Thyroid gland (tissue), 4 donors: ENCODE measurements around the gene TOR3A. TPM values are rescaled to one million over a fixed set of nuclear protein-coding genes. Genes with fewer than 3 reads are reported as not detected.

Experiments used
- DNase-seq, 2 donors: peaks; one replicate each; pipeline ENCODE4 v3.0.0-alpha.2; 2019
- H3K27ac ChIP-seq, 3 donors: fragments of 200-600 bp; sonication (generic); 1 replicate in 2 of 3; 2 replicates in 1 of 3; pipeline ENCODE4 v1.5.1; 2016 to 2019; ENCODE audit warnings: mild to moderate bottlenecking in 1 of 3, moderate library complexity in 1 of 3
- H3K27me3 ChIP-seq: fragments of 200-600 bp; sonication (generic); one replicate; pipeline ENCODE4 v1.5.1; 2019
- H3K36me3 ChIP-seq, 2 donors: fragments of 200-600 bp; sonication (generic); one replicate each; pipeline ENCODE4 v1.5.1; 2016 to 2019
- H3K4me1 ChIP-seq, 2 donors: fragments of 200-600 bp; sonication (generic); one replicate each; pipeline ENCODE4 v1.5.1; 2017 to 2019
- H3K4me3 ChIP-seq, 3 donors: fragments of 200-600 bp; sonication (generic); replicated peaks in 1 of 3; 1 replicate in 2 of 3; 2 replicates in 1 of 3; pipeline ENCODE4 v1.5.1; 2016; ENCODE audit warnings: mild to moderate bottlenecking in 1 of 3
- H3K9me3 ChIP-seq: fragments of 200-600 bp; sonication (generic); one replicate; pipeline ENCODE4 v1.5.1; 2017
- POLR2A ChIP-seq, 2 donors: fragments of 450-650 bp; IDR thresholded peaks; one replicate each; pipeline ENCODE4 v1.6.1; 2017; ENCODE audit warnings: antibody characterized with exemption in 2 of 2, mild to moderate bottlenecking in 2 of 2, moderate library complexity in 1 of 2
- WGBS, 2 donors: methylation state at CpG; one replicate each; pipeline ENCODE4 v1.1.5; 2017; 5-methylcytosine and 5-hydroxymethylcytosine counted together
- intact Hi-C: fragments of 100-400 bp; cut with DNase I; formaldehyde crosslinking; loops from one replicate; pipeline ENCODE4 v1.15.1; 2023
- total RNA-seq, 4 donors: library from RNA; depleted of rRNA; stranded (reverse); fragments of >200 nt; gene quantifications; one replicate each; pipeline ENCODE4 v1.2.3, GENCODE V29; 2016
- TF ChIP-seq, protein P1 (sequence below), 6 experiments: fragments of 200-600 bp in 3 of 6; fragments of 450-650 bp in 3 of 6; sonication (generic) in 3 of 6; IDR thresholded peaks; one replicate each; pipeline ENCODE4 v1.5.1; 2016 to 2019; ENCODE audit warnings: antibody characterized with exemption in 6 of 6, mild to moderate bottlenecking in 2 of 6, inconsistent platforms in 1 of 6, moderate library complexity in 1 of 6

TOR3A gene
- total RNA-seq, 4 donors from 2014 or later, result 30.0 to 57.4 (median 45.2) TPM

DNA sequence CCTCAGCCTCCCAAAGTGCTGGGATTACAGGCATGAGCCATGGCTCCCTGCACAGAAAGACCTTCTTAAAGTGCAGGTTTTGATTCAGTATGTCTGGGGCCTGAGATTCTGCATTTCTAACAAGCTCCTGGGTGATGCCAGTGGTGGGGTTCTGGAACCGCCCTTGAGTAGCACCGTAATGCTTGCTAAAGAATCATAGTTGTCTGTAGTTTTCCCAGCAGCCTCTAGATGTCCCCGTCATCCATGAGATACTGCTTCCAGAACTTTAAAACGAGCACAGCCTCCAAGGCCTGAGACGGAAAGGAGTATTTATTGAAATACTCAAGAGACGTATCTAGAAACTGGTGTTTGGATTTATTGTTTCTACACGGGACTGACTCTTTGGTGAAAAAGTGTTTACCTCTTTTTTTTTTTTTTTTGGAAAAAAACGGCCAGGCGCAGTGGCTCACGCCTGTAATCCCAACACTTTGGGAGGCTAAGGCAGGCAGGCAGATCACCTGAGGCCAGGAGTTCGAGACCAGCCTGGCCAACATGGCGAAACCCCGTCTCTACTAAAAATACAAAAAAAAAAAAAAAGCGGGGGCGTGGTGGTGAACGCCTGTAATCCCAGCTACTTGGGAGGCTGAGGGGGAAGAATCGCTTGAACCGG lies 2.6 kb upstream of the TOR3A start:
- no peaks in the 10 kb centered on the region for H3K27me3 ChIP-seq
- TF ChIP-seq, protein P1, sequence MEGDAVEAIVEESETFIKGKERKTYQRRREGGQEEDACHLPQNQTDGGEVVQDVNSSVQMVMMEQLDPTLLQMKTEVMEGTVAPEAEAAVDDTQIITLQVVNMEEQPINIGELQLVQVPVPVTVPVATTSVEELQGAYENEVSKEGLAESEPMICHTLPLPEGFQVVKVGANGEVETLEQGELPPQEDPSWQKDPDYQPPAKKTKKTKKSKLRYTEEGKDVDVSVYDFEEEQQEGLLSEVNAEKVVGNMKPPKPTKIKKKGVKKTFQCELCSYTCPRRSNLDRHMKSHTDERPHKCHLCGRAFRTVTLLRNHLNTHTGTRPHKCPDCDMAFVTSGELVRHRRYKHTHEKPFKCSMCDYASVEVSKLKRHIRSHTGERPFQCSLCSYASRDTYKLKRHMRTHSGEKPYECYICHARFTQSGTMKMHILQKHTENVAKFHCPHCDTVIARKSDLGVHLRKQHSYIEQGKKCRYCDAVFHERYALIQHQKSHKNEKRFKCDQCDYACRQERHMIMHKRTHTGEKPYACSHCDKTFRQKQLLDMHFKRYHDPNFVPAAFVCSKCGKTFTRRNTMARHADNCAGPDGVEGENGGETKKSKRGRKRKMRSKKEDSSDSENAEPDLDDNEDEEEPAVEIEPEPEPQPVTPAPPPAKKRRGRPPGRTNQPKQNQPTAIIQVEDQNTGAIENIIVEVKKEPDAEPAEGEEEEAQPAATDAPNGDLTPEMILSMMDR (IDR thresholded peaks at IDR 0.05), result peak; percentile 39 to 82 (median 76)
- TF ChIP-seq POLR2A (IDR thresholded peaks at IDR 0.05), result no peak
- WGBS, 2 donors, result 53% methylated on average over 18 of the region's 18 CpGs
- no peak overlapping the region for H3K27ac ChIP-seq
- intact Hi-C loops, result no loop called here
- no peaks in the 10 kb centered on the region for H3K9me3 ChIP-seq
- no peaks in the 10 kb centered on the region for H3K36me3 ChIP-seq
- no peak overlapping the region for H3K4me3 ChIP-seq
- H3K4me1 ChIP-seq, result peaks cover 13 to 15% of the 10 kb centered on the region in 2 donors
- DNase-seq, result peak; percentile 48 to 52

DNA sequence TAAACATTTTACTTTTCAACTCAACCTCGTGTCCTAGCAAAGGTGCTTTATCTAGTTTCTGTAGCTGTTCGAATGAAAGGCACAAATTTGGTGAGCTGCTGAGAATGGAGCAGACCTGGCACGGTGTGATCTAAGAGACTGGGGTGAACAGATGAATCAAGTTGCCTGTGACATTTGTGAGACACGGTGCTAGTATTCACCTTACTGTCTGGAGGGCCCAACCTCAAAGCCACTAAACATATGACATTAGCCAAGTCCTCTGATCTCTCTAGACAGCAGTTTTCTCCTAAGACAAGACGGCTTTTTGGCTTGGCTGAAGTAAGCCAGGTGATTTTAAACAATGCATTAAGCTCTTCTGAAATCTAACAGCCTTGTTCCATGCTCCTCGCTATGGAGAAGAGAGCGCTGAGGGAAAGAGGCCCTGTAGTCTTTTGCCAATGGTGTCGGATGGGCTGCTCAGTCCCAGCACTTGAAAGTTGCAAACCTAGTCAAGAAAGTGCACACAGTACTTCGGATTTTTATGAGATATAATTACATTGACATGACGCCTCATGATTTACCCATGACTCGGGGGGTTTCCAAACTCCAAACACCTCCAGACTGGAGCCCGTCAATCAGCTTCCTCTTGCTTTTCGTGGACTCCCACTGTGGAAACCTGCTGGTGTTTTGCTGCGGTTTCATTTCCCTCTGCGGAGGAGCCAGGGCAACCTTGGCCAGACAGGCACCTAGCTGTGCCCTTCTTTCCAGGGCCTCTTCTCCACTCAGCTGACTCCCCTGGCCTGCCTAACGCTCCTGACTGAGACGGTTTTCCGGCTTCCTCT lies 794 bp upstream of the TOR3A start:
- Histone ChIP-seq H3K36me3 (peaks cover 0 to 2% of the 10 kb centered on the region in 2 donors), H3K4me1 (peaks cover 13 to 15% of the 10 kb centered on the region in 2 donors), H3K9me3 (no peaks in the 10 kb centered on the region), H3K27me3 (no peaks in the 10 kb centered on the region), H3K27ac (peak overlapping the region; percentile 1 to 83 (median 80)), H3K4me3 (peak overlapping the region; percentile 6 to 99 (median 7))
- DNase-seq, result no peak
- TF ChIP-seq, protein P1 (IDR thresholded peaks at IDR 0.05), result no peak
- TF ChIP-seq POLR2A (IDR thresholded peaks at IDR 0.05), result no peak
- WGBS, 2 donors, result 45 to 54% methylated on average over 16 to 18 of the region's 18 CpGs
- intact Hi-C loops, result loop anchor here (5.0 kb wide), 1 partner anchor 286 kb away; the partner anchor contains the start of gene AXDND1

GRCh38 chr1:179082333-179082998 lies 596 bp downstream of the TOR3A start:
- TF ChIP-seq POLR2A (IDR thresholded peaks at IDR 0.05), result no peak
- TF ChIP-seq, protein P1 (IDR thresholded peaks at IDR 0.05), result no peak
- WGBS, 2 donors, result 0% methylated on average over 17 to 22 of the region's 52 CpGs
- Histone ChIP-seq H3K27me3 (no peaks in the 10 kb centered on the region), H3K36me3 (peaks cover 0 to 3% of the 10 kb centered on the region in 2 donors), H3K4me1 (peaks cover 13 to 15% of the 10 kb centered on the region in 2 donors), H3K27ac (peak overlapping the region; percentile 76 to 83 (median 80)), H3K9me3 (no peaks in the 10 kb centered on the region), H3K4me3 (peak overlapping the region; percentile 58 to 99 (median 84))
- DNase-seq, result peak; percentile 42 to 47
- intact Hi-C loops, result loop anchor here (5.0 kb wide), 1 partner anchor 285 kb away; the partner anchor contains the start of gene AXDND1

- H3K4me1 ChIP-seq, result peaks cover 13 to 15% of the 10 kb centered on the region in 2 donors
- H3K4me3 ChIP-seq, result peak overlapping the region; percentile 58 to 99 (median 84)
- H3K9me3 ChIP-seq, result no peaks in the 10 kb centered on the region
- H3K27me3 ChIP-seq, result no peaks in the 10 kb centered on the region
- no peak for TF ChIP-seq POLR2A (IDR thresholded peaks at IDR 0.05)
- TF ChIP-seq, protein P1 (IDR thresholded peaks at IDR 0.05), result no peak
- WGBS, 2 donors, result 26 to 40% methylated on average over 2 to 3 of the region's 3 CpGs
- H3K36me3 ChIP-seq, result peaks cover under 1 to 3% of the 10 kb centered on the region in 2 donors
- no peak for DNase-seq
- H3K27ac ChIP-seq, result no peak overlapping the region
- intact Hi-C loops, result loop anchor here (5.0 kb wide), 1 partner anchor 284 kb away; the partner anchor contains the start of gene AXDND1
These were observed 1.1 kb downstream of the TOR3A start for GRCh38 chr1:179082999-179083335.
